Subcutaneous adipose tissue (tissue), 4 donors: ENCODE data around the gene ANKRD29. TPM values are rescaled to one million over a fixed set of nuclear protein-coding genes. Genes with fewer than 3 reads are reported as not detected.

ENCODE experiments used
- CTCF ChIP-seq: fragments of 450-650 bp; IDR thresholded peaks from one replicate; pipeline ENCODE4 v1.5.1; 2016; ENCODE audit warnings: low read depth, mild to moderate bottlenecking, control low read depth, antibody characterized with exemption, moderate library complexity
- small RNA-seq: library from RNA; depleted of rRNA; stranded (forward); fragments of <200 nt; gene quantifications from one replicate; pipeline ENCODE3, GENCODE V24; 2016
- total RNA-seq, 4 donors: library from RNA; depleted of rRNA; stranded (reverse); fragments of >200 nt; gene quantifications; one replicate each; pipeline ENCODE4 v1.1.0, GENCODE V29; 2016

Gene ANKRD29
- total RNA-seq, 4 donors from 2014 or later = 9.2 to 30.7 (median 13.1) TPM

- TF ChIP-seq CTCF = no peak
Measured at GRCh38 chr18:23556145-23556780, 106.4 kb downstream of the ANKRD29 start.

GRCh38 chr18:23553887-23554286 is 108.8 kb downstream of the ANKRD29 start:
- no peak for TF ChIP-seq CTCF

- no peak for TF ChIP-seq CTCF
Measured at GRCh38 chr18:23552505-23552904, 110.2 kb downstream of the ANKRD29 start.

- no peak for TF ChIP-seq CTCF
Measured at GRCh38 chr18:23551978-23552377, 110.7 kb downstream of the ANKRD29 start.

GRCh38 chr18:23550898-23551297 is 111.8 kb downstream of the ANKRD29 start:
- no peak for TF ChIP-seq CTCF

Small RNA genes within 50 kb of the gene (small RNA-seq; reads per million reads assigned to genes)
- 0.49 reads per million for gene RF00019

Other genes starting within 250 kb of the ANKRD29 start
- 100 to 1,000 TPM in 1 of 4 donors, 10 to 100 TPM in 3; 78.7 to 111 (median 90.3) TPM for gene RIOK3, start 209.6 kb downstream of the ANKRD29 start, total RNA-seq
- gene RMC1, start 159.4 kb downstream of the ANKRD29 start, total RNA-seq = 10 to 100 TPM; 20.3 to 62.1 (median 22.0) TPM
- 10 to 100 TPM; 48.0 to 81.8 (median 58.8) TPM for gene NPC1, start 76.4 kb downstream of the ANKRD29 start, total RNA-seq
- 10 to 100 TPM; 23.3 to 34.9 (median 28.4) TPM for gene LAMA3, start 26.5 kb upstream of the ANKRD29 start, total RNA-seq